ENCODE results near the gene IRF9. TPM values are rescaled to one million over a fixed set of nuclear protein-coding genes. Genes with fewer than 3 reads are reported as not detected.

IRF9 gene
- total RNA-seq, 1 experiment from 2014 or later = 15.6 TPM

DNA sequence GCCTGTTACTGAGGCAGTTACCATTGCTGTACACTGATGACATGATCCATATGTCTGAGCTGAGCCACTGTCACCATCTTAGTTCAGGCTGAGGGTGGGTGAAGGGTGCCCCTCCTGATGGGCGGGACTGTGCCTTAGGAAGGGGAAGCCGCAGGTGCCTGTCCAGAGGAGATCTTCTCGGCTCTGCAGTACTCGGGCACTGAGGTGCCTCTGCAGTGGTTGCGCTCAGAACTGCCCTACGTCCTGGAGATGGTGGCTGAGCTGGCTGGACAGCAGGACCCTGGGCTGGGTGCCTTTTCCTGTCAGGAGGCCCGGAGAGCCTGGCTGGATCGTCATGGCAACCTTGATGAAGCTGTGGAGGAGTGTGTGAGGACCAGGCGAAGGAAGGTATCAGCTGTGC lies 10.1 kb upstream of the IRF9 start (continued):
- TF ChIP-seq, protein P1, sequence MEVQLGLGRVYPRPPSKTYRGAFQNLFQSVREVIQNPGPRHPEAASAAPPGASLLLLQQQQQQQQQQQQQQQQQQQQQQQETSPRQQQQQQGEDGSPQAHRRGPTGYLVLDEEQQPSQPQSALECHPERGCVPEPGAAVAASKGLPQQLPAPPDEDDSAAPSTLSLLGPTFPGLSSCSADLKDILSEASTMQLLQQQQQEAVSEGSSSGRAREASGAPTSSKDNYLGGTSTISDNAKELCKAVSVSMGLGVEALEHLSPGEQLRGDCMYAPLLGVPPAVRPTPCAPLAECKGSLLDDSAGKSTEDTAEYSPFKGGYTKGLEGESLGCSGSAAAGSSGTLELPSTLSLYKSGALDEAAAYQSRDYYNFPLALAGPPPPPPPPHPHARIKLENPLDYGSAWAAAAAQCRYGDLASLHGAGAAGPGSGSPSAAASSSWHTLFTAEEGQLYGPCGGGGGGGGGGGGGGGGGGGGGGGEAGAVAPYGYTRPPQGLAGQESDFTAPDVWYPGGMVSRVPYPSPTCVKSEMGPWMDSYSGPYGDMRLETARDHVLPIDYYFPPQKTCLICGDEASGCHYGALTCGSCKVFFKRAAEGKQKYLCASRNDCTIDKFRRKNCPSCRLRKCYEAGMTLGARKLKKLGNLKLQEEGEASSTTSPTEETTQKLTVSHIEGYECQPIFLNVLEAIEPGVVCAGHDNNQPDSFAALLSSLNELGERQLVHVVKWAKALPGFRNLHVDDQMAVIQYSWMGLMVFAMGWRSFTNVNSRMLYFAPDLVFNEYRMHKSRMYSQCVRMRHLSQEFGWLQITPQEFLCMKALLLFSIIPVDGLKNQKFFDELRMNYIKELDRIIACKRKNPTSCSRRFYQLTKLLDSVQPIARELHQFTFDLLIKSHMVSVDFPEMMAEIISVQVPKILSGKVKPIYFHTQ (CRISPR knock-in tag; IDR thresholded peaks at IDR 0.05) = no peak
- TF ChIP-seq ZNF423 (CRISPR knock-in tag; IDR thresholded peaks at IDR 0.05) = no peak
- TF ChIP-seq NFYB (CRISPR knock-in tag; conservative IDR thresholded peaks at IDR 0.05; ENCODE audit: low read depth) = no peak
- no peak for TF ChIP-seq GABPB1 (CRISPR knock-in tag; IDR thresholded peaks at IDR 0.05)

DNA sequence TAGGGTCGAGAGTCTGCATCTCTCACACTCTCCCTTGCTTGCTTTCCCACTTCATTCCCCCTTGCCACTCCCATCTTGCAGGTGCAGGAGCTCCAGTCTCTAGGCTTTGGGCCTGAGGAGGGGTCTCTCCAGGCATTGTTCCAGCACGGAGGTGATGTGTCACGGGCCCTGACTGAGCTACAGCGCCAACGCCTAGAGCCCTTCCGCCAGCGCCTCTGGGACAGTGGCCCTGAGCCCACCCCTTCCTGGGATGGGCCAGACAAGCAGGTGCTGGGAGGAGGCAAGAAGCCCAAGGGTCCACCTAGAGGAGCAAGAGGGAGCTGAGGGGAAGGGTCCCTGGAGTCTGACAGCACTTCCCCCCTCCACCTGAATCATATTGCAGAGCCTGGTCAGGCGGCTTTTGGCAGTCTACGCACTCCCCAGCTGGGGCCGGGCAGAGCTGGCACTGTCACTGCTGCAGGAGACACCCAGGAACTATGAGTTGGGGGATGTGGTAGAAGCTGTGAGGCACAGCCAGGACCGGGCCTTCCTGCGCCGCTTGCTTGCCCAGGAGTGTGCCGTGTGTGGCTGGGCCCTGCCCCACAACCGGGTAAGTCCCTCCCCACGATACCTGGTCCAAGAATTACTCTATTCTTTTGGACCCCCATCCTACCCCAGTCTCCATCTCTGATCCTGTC lies 9.5 kb upstream of the IRF9 start:
- no peaks in the 10 kb centered on the region for H3K27me3 Mint-ChIP-seq (ENCODE audit: low read depth)
- H3K4me3 Mint-ChIP-seq = no peak overlapping the region
- H3K9me3 Mint-ChIP-seq = no peaks in the 10 kb centered on the region
- H3K36me3 Mint-ChIP-seq = peaks cover 53% of the 10 kb centered on the region
- DNase-seq (ENCODE audit: low spot score) (no peak), ATAC-seq (no peak)
- CTCF ChIA-PET = interaction anchor here (0.5 to 4.1 kb wide), 6 partner anchors 9 to 157 kb away, joined by 3 to 19 read pairs (median 4); partner anchors contain the start of genes CIDEB and IRF9
- H3K4me1 Mint-ChIP-seq = peaks cover 11% of the 10 kb centered on the region
- H3K27ac Mint-ChIP-seq = no peak overlapping the region
- POLR2A ChIA-PET = interaction anchor here (0.7 to 1.7 kb wide), 4 partner anchors 9 to 41 kb away, joined by 3 to 4 read pairs (median 3); partner anchors contain the start of genes DCAF11, EMC9, IRF9 and NRL
- no peak for TF ChIP-seq TEAD4 (CRISPR knock-in tag; IDR thresholded peaks at IDR 0.05)
- TF ChIP-seq, protein P2, sequence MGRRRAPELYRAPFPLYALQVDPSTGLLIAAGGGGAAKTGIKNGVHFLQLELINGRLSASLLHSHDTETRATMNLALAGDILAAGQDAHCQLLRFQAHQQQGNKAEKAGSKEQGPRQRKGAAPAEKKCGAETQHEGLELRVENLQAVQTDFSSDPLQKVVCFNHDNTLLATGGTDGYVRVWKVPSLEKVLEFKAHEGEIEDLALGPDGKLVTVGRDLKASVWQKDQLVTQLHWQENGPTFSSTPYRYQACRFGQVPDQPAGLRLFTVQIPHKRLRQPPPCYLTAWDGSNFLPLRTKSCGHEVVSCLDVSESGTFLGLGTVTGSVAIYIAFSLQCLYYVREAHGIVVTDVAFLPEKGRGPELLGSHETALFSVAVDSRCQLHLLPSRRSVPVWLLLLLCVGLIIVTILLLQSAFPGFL (CRISPR knock-in tag; IDR thresholded peaks at IDR 0.05; ENCODE audit: borderline replicate concordance) = no peak
- no peak for TF ChIP-seq NR3C1 (CRISPR knock-in tag; conservative IDR thresholded peaks at IDR 0.05; ENCODE audit: low read depth)

DNA sequence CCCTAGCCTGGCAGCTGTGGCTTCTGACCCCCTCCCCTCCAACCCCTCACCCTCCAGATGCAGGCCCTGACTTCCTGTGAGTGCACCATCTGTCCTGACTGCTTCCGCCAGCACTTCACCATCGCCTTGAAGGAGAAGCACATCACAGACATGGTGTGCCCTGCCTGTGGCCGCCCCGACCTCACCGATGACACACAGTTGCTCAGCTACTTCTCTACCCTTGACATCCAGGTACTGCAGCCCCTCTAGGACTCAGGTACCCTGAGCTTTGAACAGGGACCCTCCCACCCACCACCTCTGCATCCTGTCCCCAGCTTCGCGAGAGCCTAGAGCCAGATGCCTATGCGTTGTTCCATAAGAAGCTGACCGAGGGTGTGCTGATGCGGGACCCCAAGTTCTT lies 6.0 kb upstream of the IRF9 start:
- ChIA-PET CTCF (no interaction called here), POLR2A (interaction anchor here (0.6 kb wide), 1 partner anchor 461 kb away, joined by 3 read pairs; no protein-coding TSS in a partner anchor)
- Mint-ChIP-seq H3K36me3 (peaks cover 63% of the 10 kb centered on the region), H3K4me1 (no peaks in the 10 kb centered on the region), H3K27ac (no peak overlapping the region), H3K9me3 (no peaks in the 10 kb centered on the region), H3K27me3 (ENCODE audit: low read depth) (no peaks in the 10 kb centered on the region), H3K4me3 (no peak overlapping the region)
- ATAC-seq (no peak), DNase-seq (ENCODE audit: low spot score) (no peak)
- TF ChIP-seq MXD4 (CRISPR knock-in tag; IDR thresholded peaks at IDR 0.05; ENCODE audit: borderline replicate concordance) = no peak
- no peak for TF ChIP-seq CREM (CRISPR knock-in tag; IDR thresholded peaks at IDR 0.05)
- no peak for TF ChIP-seq ZBTB21 (CRISPR knock-in tag; IDR thresholded peaks at IDR 0.05; ENCODE audit: borderline replicate concordance)
- TF ChIP-seq, protein P2 (CRISPR knock-in tag; IDR thresholded peaks at IDR 0.05; ENCODE audit: borderline replicate concordance) = no peak
- TF ChIP-seq TEAD4 (CRISPR knock-in tag; IDR thresholded peaks at IDR 0.05) = no peak
- no peak for TF ChIP-seq NFE2L1 (CRISPR knock-in tag; IDR thresholded peaks at IDR 0.05)
- no peak for TF ChIP-seq ZNF671 (CRISPR knock-in tag; IDR thresholded peaks at IDR 0.05)
- TF ChIP-seq RELA (CRISPR knock-in tag; IDR thresholded peaks at IDR 0.05; ENCODE audit: borderline replicate concordance) = no peak
- TF ChIP-seq, protein P3, sequence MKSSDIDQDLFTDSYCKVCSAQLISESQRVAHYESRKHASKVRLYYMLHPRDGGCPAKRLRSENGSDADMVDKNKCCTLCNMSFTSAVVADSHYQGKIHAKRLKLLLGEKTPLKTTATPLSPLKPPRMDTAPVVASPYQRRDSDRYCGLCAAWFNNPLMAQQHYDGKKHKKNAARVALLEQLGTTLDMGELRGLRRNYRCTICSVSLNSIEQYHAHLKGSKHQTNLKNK (CRISPR knock-in tag; IDR thresholded peaks at IDR 0.05) = no peak
- TF ChIP-seq GABPB1 (CRISPR knock-in tag; IDR thresholded peaks at IDR 0.05) = no peak
- no peak for TF ChIP-seq GRHL2 (CRISPR knock-in tag; IDR thresholded peaks at IDR 0.05; ENCODE audit: insufficient replicate concordance, severe bottlenecking)
- TF ChIP-seq, protein P4, sequence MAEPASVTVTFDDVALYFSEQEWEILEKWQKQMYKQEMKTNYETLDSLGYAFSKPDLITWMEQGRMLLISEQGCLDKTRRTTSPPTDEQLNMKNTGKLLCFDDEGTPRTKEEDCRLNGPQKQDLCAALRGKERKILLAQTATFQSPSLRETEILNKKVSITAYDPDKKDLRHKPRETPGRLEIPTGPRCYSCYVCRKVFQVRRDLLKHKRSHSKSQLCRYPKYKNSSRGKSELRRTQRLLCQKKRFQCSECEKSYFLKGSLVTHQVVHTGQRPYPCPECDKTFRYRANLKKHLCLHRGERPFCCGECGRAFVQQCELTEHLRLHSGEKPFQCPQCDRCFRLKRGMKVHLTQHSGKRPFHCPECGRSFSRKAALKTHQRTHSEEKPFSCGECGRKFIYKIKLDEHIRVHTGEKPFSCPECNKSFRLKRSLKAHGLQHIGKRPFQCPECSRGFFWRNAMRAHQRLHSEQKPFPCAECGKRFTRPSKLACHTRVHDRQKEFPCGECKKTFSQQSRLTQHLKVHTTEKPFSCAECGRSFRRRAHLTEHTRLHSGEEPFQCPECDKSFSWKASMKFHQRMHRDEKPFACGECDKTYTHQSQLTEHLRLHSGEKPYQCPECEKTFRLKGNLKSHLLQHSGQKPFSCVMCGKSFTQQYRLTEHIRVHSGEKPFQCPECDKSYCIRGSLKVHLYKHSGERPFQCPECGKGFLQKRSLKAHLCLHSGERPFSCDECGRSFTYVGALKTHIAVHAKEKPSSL (CRISPR knock-in tag; conservative IDR thresholded peaks at IDR 0.05) = no peak
- TF ChIP-seq ZNF416 (CRISPR knock-in tag; IDR thresholded peaks at IDR 0.05) = no peak
- TF ChIP-seq, protein P5, sequence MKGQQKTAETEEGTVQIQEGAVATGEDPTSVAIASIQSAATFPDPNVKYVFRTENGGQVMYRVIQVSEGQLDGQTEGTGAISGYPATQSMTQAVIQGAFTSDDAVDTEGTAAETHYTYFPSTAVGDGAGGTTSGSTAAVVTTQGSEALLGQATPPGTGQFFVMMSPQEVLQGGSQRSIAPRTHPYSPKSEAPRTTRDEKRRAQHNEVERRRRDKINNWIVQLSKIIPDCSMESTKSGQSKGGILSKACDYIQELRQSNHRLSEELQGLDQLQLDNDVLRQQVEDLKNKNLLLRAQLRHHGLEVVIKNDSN (CRISPR knock-in tag; IDR thresholded peaks at IDR 0.05) = no peak
- no peak for TF ChIP-seq ZNF396 (CRISPR knock-in tag; IDR thresholded peaks at IDR 0.05; ENCODE audit: borderline replicate concordance)
- TF ChIP-seq, protein P1 (CRISPR knock-in tag; IDR thresholded peaks at IDR 0.05) = no peak

Measured in WTC11 (cell line).